Measurements from ENCODE around the gene IWS1.

Gene IWS1

GRCh38 chr2:127508023-127508630 lies 18.2 kb downstream of the IWS1 start:
- TF ChIP-seq, protein P1, sequence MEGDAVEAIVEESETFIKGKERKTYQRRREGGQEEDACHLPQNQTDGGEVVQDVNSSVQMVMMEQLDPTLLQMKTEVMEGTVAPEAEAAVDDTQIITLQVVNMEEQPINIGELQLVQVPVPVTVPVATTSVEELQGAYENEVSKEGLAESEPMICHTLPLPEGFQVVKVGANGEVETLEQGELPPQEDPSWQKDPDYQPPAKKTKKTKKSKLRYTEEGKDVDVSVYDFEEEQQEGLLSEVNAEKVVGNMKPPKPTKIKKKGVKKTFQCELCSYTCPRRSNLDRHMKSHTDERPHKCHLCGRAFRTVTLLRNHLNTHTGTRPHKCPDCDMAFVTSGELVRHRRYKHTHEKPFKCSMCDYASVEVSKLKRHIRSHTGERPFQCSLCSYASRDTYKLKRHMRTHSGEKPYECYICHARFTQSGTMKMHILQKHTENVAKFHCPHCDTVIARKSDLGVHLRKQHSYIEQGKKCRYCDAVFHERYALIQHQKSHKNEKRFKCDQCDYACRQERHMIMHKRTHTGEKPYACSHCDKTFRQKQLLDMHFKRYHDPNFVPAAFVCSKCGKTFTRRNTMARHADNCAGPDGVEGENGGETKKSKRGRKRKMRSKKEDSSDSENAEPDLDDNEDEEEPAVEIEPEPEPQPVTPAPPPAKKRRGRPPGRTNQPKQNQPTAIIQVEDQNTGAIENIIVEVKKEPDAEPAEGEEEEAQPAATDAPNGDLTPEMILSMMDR (IDR thresholded peaks at IDR 0.05; ENCODE audit: low read depth, low read length): no peak
- DNase-seq (ENCODE audit: extremely low read depth, low read depth): no peak

DNA sequence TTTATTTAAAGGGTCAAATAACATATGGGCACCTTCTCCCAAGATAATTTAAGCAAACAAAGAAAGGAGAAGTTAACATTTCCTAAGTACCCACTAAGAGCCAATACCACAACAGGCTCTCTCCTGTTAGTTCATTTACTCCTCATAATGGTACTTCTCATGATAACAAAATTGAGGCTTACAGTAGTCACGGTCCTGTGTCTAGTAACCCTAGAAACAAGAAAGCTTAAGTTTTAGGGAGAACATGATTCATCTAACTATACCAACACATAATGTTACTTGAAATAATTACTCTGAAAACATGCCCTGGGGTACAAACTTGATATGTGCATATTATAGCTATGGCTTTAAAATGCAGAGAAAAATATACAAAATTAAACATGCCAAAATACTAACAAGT lies 19.8 kb downstream of the IWS1 start:
- DNase-seq (ENCODE audit: extremely low read depth, low read depth): no peak
- TF ChIP-seq, protein P1 (IDR thresholded peaks at IDR 0.05; ENCODE audit: low read depth, low read length): no peak

- no peak for DNase-seq (ENCODE audit: extremely low read depth, low read depth)
- TF ChIP-seq, protein P1 (IDR thresholded peaks at IDR 0.05; ENCODE audit: low read depth, low read length): no peak
These were observed 21.5 kb downstream of the IWS1 start for GRCh38 chr2:127504552-127505430.

GRCh38 chr2:127503491-127503890 lies 22.8 kb downstream of the IWS1 start:
- TF ChIP-seq, protein P1 (IDR thresholded peaks at IDR 0.05; ENCODE audit: low read depth, low read length): no peak
- no peak for DNase-seq (ENCODE audit: extremely low read depth, low read depth)

DNA sequence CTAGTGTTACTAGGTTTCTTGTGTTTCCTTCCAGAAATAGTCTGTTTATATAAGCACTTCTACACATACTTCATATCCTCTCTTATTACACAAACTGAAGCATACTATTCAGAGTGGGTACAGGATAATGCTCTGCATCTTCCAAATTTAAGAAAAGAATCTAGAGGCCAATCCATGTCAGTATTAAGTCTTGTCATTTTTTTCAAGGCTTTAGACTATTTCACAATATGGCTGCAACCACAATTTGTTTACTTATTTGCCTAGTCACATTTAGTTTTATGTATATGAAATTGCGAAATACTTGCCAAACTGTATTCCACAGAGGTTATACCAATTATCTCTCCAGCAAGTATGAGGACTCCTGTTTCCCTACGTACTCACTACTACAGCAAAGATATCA lies 27.9 kb downstream of the IWS1 start:
- TF ChIP-seq, protein P1 (IDR thresholded peaks at IDR 0.05; ENCODE audit: low read depth, low read length): no peak
- DNase-seq (ENCODE audit: extremely low read depth, low read depth): no peak

DNA sequence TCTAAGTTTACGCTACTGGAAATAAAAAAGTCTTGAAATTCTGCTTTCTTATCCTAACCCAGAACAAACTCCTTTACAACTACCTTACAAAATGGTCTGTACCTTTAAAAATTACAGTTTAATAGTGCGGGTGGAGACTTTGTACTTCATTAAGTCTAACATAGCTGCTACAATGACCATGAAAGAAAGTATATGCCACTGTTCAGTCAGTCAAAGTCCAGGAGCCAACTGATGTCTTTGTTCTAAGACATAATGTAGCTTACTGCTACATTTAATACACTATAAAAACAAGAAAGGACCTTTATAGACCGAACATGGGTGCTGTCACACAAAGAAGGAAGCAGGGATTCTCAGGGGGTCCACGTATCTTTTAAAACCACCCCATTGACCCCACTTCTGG lies 36.0 kb downstream of the IWS1 start:
- TF ChIP-seq, protein P1 (IDR thresholded peaks at IDR 0.05; ENCODE audit: low read depth, low read length): no peak
- no peak for DNase-seq (ENCODE audit: extremely low read depth, low read depth)

Data from AG09319 (cell line).